GM19193 (cell line): ENCODE measurements around the gene ACAD10.

Experiments used
- POLR2A ChIP-seq: IDR thresholded peaks from 4 replicates; pipeline ENCODE4 v1.6.1; 2011; ENCODE audit not compliant: insufficient read depth, insufficient read length; ENCODE audit errors: extremely low read depth

Gene ACAD10

DNA sequence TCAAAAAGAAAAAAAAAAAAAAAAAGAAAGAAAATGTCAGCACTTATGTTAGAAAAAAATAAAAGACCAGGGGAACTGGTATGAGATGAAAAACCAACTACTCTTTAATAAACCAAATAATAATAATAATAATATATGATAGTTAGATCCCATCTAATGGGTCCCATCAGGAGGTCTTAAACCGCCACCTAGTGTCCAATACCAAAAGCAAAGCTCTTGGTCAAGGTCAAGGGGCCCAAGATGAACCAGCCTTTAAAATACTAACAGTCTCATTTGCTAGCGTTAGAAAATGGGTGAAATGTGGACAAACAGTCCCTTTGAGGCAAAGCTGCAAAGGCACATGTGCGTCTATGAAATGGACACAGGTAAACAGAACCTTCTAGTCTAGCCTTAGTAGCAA, 12.3 kb upstream of the ACAD10 start:
- TF ChIP-seq POLR2A: no peak

DNA sequence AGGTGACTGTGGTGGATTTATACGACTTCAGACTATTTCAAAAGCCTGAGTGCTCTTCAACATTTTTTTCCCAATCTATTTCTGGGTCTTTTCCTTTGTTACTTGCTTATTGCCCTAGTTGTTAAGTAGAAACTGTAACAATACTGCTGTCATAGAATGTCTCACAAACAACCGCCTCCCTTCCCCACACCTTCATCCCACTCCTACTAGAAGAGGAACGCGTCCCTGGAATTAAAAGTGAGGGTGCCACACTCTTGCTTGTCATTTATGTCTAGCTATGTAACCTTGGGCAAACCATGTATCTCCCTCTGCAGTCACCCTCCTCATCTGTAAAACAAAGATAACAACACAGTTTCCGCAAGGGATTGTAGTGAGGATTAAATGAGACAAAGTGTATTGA, 8.7 kb upstream of the ACAD10 start:
- no peak for TF ChIP-seq POLR2A

DNA sequence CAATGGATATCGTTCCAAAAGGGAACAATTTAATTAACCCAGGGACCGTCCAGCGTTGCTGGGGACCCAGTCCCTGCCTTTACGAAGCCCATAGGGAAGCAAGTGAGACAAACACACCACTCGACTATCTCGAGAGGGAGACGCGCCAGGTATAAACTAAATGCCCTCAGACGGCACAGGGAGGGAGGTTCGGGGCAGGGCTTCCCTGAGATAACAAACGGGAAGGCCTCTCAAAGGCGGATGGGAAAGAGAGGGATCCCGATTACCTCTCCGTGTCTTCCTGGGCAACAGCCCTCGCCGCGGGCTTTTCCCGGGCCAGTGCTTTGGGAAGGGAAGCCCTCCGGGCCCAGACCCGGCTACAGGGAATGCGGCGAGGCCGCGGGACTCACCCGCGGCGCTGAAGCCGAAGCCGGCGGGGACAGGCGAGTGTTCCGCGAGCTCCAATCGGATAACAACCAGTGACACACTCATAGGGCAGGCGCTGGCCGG, 487 bp upstream of the ACAD10 start:
- TF ChIP-seq POLR2A: no peak

DNA sequence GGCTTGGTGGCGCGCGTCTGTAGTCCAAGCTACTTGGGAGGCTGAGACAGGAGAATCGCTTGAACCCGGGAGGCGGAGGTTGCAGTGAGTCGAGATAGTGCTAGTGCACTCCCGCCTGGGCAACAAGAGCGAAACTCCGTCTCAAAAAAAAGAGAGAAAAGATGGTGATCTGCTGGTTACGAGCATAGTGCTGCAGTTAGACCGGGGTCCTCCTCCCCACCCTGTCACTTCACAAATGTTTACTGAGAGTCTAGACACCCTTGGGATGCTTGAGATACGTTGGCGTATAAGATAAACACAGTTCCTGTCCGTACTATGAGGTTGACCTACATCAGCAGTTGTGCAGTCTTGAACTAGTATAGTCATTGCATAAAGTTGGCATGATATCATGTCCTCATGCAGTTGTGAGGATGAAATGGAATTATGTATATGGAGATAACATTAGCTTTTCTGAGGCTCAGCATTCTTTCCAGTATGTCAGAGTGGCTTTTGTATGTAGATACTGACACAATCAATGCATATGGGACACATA, 787 bp downstream of the ACAD10 start:
- TF ChIP-seq POLR2A: no peak

DNA sequence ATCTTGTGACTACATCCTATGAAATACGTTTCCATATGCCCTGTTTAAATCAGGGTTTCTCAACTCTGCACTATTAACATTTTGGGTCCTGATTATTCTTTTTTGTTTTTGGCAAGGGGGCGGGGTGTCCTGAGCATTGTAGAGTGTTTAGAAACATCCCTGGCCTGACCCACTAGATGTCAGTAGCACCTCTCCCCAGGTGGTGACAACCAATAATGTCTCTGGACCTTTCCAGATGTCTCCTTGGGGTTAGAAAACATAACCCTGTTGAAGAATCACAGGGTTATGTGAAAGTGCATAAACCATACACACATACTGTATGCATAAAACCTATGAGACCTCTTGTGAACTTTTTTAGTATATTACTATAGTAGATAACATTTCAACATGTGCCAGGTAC, 1.4 kb downstream of the ACAD10 start:
- TF ChIP-seq POLR2A: no peak

DNA sequence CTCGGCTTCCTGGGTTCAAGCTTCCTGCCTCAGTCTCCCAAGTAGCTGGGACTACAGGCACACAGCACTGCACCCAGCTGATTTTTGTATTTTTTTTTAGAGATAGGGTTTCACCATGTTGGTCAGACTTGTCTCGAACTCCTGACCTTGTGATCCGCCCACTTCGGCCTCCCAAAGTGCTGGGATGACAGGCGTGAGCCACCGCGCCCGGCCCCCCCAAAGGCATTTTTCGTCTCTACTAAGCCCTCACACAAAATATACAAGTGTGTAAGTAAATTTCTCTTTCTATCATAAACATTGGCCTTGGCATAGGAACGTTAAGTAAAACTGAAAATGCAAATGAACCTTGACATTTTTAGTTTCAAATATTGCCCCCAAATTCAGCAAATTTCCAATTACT, 2.1 kb downstream of the ACAD10 start:
- TF ChIP-seq POLR2A: no peak

DNA sequence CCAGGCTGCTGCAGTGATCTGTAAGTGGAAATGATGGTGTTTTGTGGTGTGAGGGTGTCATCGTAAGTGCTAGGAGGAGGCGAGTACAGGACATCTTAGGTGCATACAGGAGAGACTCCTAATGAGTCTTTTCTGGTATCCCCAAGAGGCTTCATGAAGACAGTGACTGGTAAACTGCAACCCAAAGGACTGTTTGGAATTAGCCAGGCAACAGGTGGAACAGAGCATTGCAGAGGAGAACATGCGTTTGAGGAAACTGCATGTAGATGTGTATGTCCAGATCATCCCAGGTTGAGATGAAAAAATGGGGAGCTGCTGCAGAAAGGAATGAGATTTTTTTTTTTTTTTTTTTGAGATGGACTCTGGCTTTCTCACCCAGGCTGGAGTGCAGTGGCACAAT, 5.4 kb downstream of the ACAD10 start:
- TF ChIP-seq POLR2A: no peak

DNA sequence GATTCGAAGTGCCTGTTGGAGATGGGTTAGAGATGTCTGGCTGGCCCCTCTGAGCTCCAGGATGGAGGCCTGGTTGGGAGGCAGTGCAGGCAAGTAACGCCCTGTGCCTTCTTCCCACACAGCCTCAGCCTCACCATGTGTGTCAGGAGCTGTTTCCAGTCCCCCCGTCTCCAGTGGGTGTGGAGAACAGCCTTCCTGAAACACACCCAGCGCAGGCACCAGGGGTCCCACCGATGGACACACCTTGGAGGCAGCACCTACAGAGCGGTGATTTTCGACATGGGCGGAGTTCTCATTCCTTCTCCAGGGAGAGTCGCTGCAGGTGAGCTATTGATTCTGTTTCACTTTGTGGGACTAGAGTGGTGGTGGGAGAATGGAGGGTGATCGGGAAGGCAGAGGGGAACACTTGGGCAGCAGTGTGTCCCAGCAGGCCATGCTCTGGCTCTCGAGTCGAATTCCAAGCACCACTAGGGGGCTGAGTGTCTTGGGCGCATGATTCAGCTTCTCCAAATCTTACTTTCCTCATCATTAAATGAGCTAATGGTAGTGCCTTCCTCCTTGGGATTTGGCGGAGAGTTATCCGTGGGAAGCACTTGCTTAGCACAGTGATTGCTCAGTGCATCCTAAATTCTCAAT, 6.8 kb downstream of the ACAD10 start:
- no peak for TF ChIP-seq POLR2A

DNA sequence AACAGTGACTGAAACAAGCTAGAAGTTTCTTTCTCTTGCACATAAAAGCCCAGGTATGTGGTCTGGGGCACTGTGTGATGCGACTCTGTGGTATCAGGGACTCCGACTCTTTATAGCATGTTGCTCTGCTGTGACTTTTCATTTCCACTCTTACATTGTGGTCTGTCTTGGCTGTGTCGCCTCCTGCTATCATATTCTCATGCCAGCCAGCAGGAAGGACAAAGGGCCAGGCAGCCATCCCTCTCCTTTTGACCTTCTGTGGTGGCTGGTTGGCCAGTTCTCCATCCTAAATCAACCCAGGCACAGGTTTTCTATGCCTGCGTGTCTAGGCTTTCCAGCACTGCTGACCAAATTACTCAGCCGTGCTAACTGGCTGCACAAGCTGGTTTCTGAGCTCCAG, 8.0 kb downstream of the ACAD10 start:
- no peak for TF ChIP-seq POLR2A

DNA sequence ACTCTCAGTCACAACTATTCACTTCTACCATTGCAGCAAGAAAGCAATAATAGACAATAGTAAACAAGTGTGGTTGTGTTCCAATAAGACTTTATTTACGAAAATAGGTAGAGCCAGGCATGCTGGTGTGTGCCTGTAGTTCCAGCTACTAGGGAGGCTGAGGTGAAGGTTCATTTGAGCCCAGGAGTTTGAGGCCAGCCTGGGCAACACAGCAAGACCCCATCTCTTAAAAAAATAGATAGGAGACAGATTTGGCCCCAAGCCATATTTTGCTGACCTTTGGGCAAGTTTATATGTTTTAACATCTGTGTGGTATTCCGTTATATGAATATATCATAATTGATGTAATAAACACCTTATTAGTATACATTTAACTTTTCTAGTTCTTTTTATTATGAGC, 14.1 kb downstream of the ACAD10 start:
- TF ChIP-seq POLR2A: no peak

DNA sequence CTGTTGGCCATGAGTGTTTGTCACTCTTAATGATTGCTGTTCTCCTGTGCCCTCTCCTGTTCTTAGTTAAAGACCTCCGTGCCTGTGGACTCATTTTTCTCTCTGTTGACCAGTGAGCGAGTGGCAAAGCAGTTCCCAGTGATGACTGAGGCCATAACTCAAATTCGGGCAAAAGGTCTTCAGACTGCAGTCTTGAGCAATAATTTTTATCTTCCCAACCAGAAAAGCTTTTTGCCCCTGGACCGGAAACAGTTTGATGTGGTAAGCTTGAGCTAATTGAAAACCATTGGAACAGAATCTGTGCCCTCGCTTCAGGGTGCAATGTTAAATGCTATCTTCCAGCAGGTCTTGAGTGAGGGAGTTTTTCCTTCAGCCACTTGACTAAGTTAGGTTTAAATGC, 19.8 kb downstream of the ACAD10 start:
- TF ChIP-seq POLR2A: no peak

DNA sequence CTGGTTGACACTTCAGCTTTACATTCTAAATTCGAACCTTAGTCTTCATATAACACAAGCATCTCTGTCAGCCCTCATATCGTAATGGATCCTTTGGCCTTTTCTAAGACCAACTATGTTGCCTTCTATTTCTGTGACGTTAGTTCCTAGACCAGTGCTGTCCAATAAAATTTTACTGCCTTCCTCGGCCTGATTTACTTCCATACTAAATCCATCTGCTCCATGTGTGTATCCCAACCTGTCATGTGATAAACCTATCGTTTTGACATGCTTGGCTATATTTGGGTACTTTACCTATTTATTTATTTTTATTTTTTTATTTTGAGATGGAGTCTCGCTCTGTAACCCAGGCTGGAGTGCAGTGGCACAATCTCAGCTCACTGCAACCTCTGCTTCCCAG, 20.3 kb downstream of the ACAD10 start:
- no peak for TF ChIP-seq POLR2A

DNA sequence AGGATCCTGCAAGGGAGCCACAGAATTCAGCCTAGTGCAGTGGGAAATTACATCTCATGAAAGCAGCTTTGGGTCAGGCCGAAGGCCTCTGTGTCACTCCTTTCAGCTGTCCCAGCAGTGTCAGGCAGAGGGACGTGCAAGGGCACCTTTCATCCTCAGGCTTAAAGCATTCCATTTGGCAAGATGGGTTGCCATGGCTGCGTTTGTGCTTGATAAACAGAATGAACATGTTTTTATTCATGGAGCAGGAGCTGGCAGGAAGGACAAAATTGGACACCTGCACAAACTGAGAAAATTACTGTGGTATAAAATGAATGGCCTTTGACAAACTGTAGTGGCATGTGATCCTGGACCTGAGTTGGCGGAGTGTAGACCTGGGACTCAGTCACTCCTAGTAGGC, 29.4 kb downstream of the ACAD10 start:
- no peak for TF ChIP-seq POLR2A

DNA sequence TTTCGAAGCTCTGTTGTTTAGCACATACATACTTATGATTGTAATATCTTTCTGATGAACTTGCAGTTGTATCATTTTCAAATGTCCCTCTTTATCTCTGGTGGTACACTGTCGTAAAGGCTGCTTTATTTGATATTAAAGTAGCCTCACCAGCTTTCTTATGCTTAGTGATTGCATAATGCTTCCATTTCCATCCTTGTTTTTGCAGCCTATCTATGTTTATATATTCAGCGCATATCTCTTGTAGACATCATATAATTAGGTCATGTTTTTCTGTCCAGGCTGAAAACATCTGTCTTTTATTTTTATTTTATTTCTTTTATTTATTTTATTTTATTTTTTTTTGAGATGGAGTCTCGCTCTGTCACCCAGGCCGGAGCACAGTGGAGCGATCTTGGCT, 34.6 kb downstream of the ACAD10 start:
- no peak for TF ChIP-seq POLR2A

DNA sequence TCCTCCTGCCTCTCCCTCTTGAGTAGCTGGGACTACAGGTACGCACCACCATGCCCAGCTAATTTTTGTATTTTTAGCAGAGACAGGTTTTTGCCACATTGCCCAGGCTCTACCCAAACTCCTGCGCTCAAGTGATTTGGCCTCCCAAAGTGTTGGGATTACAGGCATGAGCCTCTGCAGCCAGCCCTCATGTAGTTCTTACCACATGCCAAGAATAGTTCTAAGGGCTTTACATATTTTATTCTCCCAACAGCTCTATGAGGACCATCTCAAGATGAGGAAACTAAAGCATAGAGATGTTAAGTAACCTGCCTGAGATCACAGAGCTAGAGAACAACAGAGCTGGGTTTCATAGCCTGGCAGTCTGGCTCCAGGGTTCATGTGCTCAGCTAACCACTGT, 42.9 kb downstream of the ACAD10 start:
- TF ChIP-seq POLR2A: no peak

DNA sequence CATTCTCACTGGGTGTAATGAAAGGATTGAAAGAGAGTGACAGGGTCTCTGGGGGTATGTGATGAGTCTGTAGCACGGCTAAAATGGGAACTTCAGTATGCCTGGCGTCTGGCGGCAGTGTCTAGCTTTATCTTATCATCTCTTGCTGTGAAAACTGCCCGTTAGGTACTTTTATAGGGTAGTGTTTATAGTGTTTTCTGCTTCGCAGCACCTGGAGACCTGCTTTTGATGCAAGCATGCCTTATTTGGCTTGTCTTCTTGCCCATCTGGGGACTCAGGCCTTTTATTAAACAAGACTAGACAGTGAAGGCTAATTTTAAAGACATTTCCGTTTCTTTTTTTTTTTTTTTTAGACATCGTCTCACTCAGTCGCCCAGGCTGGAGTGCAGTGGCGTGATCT, 44.6 kb downstream of the ACAD10 start:
- no peak for TF ChIP-seq POLR2A

DNA sequence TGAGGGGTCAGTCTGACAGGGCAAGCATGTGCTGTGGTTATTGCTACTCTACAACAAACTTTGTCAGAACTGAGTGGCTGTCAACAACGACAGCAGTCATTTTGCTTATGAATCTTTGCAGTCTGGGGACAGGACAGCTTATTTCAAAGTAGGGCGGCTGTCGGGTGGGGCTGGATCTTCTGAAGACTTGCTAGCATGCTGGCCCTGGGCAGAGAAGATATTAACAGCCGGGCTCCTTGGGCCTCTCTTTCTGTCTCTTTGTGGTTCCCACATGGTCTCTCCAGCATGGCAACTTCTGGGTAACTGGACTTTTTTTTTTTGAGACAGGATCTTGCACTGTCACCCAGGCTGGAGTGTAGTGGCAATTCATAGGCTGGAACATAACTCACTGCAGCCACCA, 46.9 kb downstream of the ACAD10 start:
- no peak for TF ChIP-seq POLR2A

DNA sequence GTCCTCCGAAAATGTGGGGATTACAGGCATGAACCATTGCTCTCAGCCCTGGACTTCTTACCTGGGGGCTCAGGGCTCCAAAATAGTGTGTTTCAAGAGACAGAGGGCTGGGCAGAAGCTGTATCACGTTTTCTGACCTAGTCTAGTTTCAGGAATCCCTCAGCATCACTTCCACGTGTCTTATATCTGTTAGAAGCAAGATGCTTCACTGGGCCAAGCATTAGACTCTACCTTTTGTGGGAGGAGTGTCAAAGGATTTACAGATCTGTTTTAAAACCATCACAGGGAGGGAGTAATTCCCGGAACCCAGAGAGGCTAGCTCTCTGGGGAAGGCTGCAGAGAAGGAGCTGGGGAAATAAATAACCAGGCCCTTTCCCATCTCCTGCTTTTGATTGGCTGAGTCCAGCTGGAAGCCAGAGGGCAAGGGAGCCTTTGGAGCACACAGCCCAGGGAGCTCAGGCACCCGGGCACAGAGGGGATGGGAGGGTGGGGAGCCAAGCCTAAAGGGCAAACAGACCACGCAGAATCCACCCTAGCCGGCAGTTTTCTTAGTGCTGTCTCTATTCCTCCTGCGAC, 47.6 kb downstream of the ACAD10 start:
- TF ChIP-seq POLR2A: no peak
